ENCODE measurements around the gene LAMB1.

DNA sequence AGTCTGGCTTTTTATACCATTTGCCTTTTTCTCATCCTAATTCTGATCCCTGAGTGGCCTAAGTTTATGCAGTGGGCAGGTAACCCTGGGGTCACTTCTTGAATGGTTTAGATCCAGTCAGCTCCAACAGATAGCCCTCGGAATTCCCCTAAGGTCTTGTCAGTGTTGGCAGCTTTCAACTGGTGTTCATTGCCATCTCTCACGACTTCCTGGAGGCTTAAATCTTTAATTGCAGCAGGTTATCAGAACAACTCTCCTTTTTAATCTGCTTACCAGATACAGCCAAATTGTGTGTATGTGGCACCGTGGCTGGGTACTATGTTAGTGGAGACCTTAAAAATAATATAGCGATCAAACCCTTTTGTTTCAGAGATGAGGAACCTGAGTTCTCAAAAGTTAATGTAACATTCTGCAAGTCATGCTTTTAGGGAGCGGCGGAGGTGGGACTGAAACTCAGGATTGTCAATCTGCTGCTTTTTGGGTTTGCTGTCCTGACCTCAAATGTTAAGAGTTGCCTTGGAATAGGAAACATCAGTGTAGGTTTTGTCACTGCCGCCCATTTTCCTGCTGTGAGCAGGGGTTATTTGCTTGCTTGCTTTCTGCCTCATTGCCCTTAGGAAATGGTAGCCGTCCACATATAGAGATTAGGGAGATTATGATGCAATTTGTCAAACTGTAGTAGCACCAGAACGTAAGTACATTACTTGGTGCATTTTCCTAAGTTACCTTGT lies 111.2 kb downstream of the LAMB1 start:
- no peak for TF ChIP-seq POLR2AphosphoS5 (IDR thresholded peaks at IDR 0.05)
- TF ChIP-seq, protein P1, sequence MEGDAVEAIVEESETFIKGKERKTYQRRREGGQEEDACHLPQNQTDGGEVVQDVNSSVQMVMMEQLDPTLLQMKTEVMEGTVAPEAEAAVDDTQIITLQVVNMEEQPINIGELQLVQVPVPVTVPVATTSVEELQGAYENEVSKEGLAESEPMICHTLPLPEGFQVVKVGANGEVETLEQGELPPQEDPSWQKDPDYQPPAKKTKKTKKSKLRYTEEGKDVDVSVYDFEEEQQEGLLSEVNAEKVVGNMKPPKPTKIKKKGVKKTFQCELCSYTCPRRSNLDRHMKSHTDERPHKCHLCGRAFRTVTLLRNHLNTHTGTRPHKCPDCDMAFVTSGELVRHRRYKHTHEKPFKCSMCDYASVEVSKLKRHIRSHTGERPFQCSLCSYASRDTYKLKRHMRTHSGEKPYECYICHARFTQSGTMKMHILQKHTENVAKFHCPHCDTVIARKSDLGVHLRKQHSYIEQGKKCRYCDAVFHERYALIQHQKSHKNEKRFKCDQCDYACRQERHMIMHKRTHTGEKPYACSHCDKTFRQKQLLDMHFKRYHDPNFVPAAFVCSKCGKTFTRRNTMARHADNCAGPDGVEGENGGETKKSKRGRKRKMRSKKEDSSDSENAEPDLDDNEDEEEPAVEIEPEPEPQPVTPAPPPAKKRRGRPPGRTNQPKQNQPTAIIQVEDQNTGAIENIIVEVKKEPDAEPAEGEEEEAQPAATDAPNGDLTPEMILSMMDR (IDR thresholded peaks at IDR 0.05), result no peak

Data from breast epithelium (tissue), 3 donors.